Uterus (tissue), 2 donors: ENCODE data around the gene SLC38A10.

Experiments
- CTCF ChIP-seq, 4 experiments: fragments of 200-600 bp in 2 of 4; fragments of 450-650 bp in 2 of 4; sonication (generic) in 2 of 4; IDR thresholded peaks; one replicate each; pipeline ENCODE4 v1.5.1; 2016 to 2019; ENCODE audit warnings: antibody characterized with exemption in 4 of 4, mild to moderate bottlenecking in 2 of 4, moderate library complexity in 1 of 4
- POLR2A ChIP-seq, 2 donors: fragments of 450-650 bp; IDR thresholded peaks; one replicate each; pipeline ENCODE4 v1.6.1; 2016; ENCODE audit warnings: antibody characterized with exemption in 2 of 2, mild to moderate bottlenecking in 1 of 2, moderate library complexity in 1 of 2

GRCh38 chr17:81207610-81208581, 87.2 kb downstream of the SLC38A10 start:
- TF ChIP-seq CTCF (IDR thresholded peaks at IDR 0.05), result no peak
- no peak for TF ChIP-seq POLR2A (IDR thresholded peaks at IDR 0.05)
